HG03342 (cell line): Measurements from ENCODE around the gene FBXW8.

Experiments used
- ATAC-seq: cut with Tn5 transposase; IDR thresholded peaks from one replicate; pipeline ENCODE4 v1.9.1; 2021; ENCODE audit warnings: mild to moderate bottlenecking, moderate library complexity; ENCODE audit not compliant: unreplicated experiment

FBXW8 gene

GRCh38 chr12:117069926-117070900 is 159.5 kb downstream of the FBXW8 start:
- no peak for ATAC-seq

GRCh38 chr12:117071009-117071408 is 160.3 kb downstream of the FBXW8 start:
- ATAC-seq = no peak

- no peak for ATAC-seq
Measured at GRCh38 chr12:117072106-117072505, 161.4 kb downstream of the FBXW8 start.

- no peak for ATAC-seq
Measured at GRCh38 chr12:117072736-117073490, 162.2 kb downstream of the FBXW8 start.

- no peak for ATAC-seq
Measured at GRCh38 chr12:117073611-117074010, 162.9 kb downstream of the FBXW8 start.

GRCh38 chr12:117076410-117077372 is 165.9 kb downstream of the FBXW8 start:
- ATAC-seq = no peak

- no peak for ATAC-seq
Measured at GRCh38 chr12:117079487-117079886, 168.7 kb downstream of the FBXW8 start.

GRCh38 chr12:117080661-117081144 is 170.0 kb downstream of the FBXW8 start:
- no peak for ATAC-seq
